B cell (primary cell): ENCODE results near the gene PLA2G4C. TPM values are rescaled to one million over a fixed set of nuclear protein-coding genes. Genes with fewer than 3 reads are reported as not detected.

ENCODE experiments used
- ATAC-seq: fragments of 200-7000 bp; cut with Tn5 transposase; one replicate; pipeline ENCODE4 v1.10.0; 2021; ENCODE audit warnings: low read depth, mild to moderate bottlenecking, moderate number of reproducible peaks, moderate library complexity
- CTCF ChIA-PET: fragments of 350-600 bp; sonication (Branson Sonifier 250); formaldehyde crosslinking; loops from one replicate; lab custom pipeline; 2021; ENCODE audit warnings: antibody characterized with exemption, inconsistent platforms; lab: Charles Lee
- POLR2A ChIA-PET: fragments of 350-600 bp; sonication (Branson Sonifier 250); formaldehyde crosslinking; loops from one replicate; lab custom pipeline; 2021; ENCODE audit warnings: antibody characterized with exemption; lab: Charles Lee
- DNase-seq: peaks from one replicate; pipeline ENCODE4 v3.0.0; 2013
- H2AFZ ChIP-seq: 2 replicates; pipeline ENCODE4 v1.6.1; 2012; ENCODE audit warnings: mild to moderate bottlenecking, low read depth, low read length; ENCODE audit not compliant: insufficient read depth, poor library complexity, severe bottlenecking
- H3K27ac ChIP-seq, 2 donors: 1 replicate in 1 of 2; 2 replicates in 1 of 2; pipeline ENCODE4 v1.5.1; 2012 to 2013; ENCODE audit warnings: low read length in 2 of 2, mild to moderate bottlenecking in 2 of 2, moderate library complexity in 1 of 2
- H3K27me3 ChIP-seq, 4 experiments: fragments of 200-600 bp in 1 of 4; sonication (generic) in 1 of 4; replicated peaks in 1 of 4; 1 replicate in 2 of 4; 2 replicates in 2 of 4; pipeline versions ENCODE4 v1.6.1 to v1.7.0; 2013 to 2016; ENCODE audit warnings: low read length in 3 of 4, mild to moderate bottlenecking in 2 of 4, mixed read lengths in 1 of 4, moderate library complexity in 1 of 4; ENCODE audit not compliant: insufficient read depth in 4 of 4, control insufficient read depth in 3 of 4; ENCODE audit errors: control extremely low read depth in 1 of 4
- H3K36me3 ChIP-seq, 2 experiments: replicated peaks in 1 of 2; 1 replicate in 1 of 2; 2 replicates in 1 of 2; pipeline versions ENCODE4 v1.6.1 to v1.7.1; 2013; ENCODE audit warnings: low read length in 1 of 2; ENCODE audit not compliant: insufficient read depth in 2 of 2, control insufficient read depth in 1 of 2; ENCODE audit errors: control extremely low read depth in 1 of 2, extremely low read depth in 1 of 2
- H3K4me1 ChIP-seq, 2 donors: fragments of 200-600 bp in 1 of 2; sonication (generic) in 1 of 2; 1 replicate in 1 of 2; 2 replicates in 1 of 2; pipeline versions ENCODE4 v1.5.1 to v1.6.1; 2013 to 2017; ENCODE audit warnings: low read length in 2 of 2; ENCODE audit not compliant: control insufficient read depth in 2 of 2, insufficient read depth in 2 of 2
- H3K4me2 ChIP-seq: replicated peaks from 2 replicates; pipeline ENCODE3; 2012; ENCODE audit warnings: mild to moderate bottlenecking, low read depth, low read length; ENCODE audit not compliant: poor library complexity, severe bottlenecking
- H3K4me3 ChIP-seq, 5 experiments: fragments of 200-600 bp in 1 of 5; sonication (generic) in 1 of 5; 1 replicate in 3 of 5; 2 replicates in 2 of 5; pipeline versions ENCODE4 v1.5.1 to v1.7.0; 2011 to 2016; ENCODE audit warnings: low read length in 4 of 5, mild to moderate bottlenecking in 4 of 5, low read depth in 2 of 5, control low read depth in 1 of 5, moderate library complexity in 1 of 5; ENCODE audit not compliant: insufficient read depth in 1 of 5; ENCODE audit errors: control extremely low read depth in 1 of 5, extremely low read depth in 1 of 5
- H3K79me2 ChIP-seq: fragments of 200-600 bp; sonication (generic); one replicate; pipeline ENCODE4 v1.6.0; 2016; ENCODE audit warnings: low read length; ENCODE audit not compliant: control insufficient read depth, insufficient read depth
- H3K9ac ChIP-seq: fragments of 200-600 bp; sonication (generic); 2 replicates; pipeline ENCODE4 v1.6.1; 2017; ENCODE audit warnings: mild to moderate bottlenecking, low read length, moderate library complexity
- H3K9me3 ChIP-seq, 3 donors: one replicate each; pipeline versions ENCODE4 v1.6.1 to v1.7.1; 2013; ENCODE audit warnings: low read length in 2 of 3; ENCODE audit not compliant: control insufficient read depth in 2 of 3, insufficient read depth in 1 of 3; ENCODE audit errors: control extremely low read depth in 1 of 3
- H4K20me1 ChIP-seq: 2 replicates; pipeline ENCODE4 v1.6.0; 2012; ENCODE audit warnings: mild to moderate bottlenecking, low read length; ENCODE audit not compliant: insufficient read depth, control insufficient read depth, poor library complexity, severe bottlenecking
- H3K27ac Mint-ChIP-seq: one replicate; pipeline ENCODE4 v1.8.0; 2021; ENCODE audit warnings: mixed read lengths
- H3K27me3 Mint-ChIP-seq: one replicate; pipeline ENCODE4 v1.8.0; 2021; ENCODE audit warnings: mixed read lengths
- H3K4me1 Mint-ChIP-seq: one replicate; pipeline ENCODE4 v1.8.0; 2021; ENCODE audit warnings: mixed read lengths
- H3K4me3 Mint-ChIP-seq: one replicate; pipeline ENCODE4 v1.8.0; 2021; ENCODE audit warnings: mixed read lengths
- H3K9me3 Mint-ChIP-seq: one replicate; pipeline ENCODE4 v1.8.0; 2022; ENCODE audit warnings: mixed read lengths; ENCODE audit not compliant: insufficient read depth
- CTCF ChIP-seq: fragments of 200-600 bp; IDR thresholded peaks from one replicate; pipeline ENCODE4 v1.8.0; 2022; ENCODE audit warnings: antibody characterized with exemption, mild to moderate bottlenecking
- EZH2 ChIP-seq: IDR thresholded peaks from 2 replicates; pipeline ENCODE4 v1.6.1; 2012; ENCODE audit warnings: borderline replicate concordance, low read depth, mild to moderate bottlenecking, moderate library complexity, low read length; ENCODE audit not compliant: insufficient read depth, poor library complexity, severe bottlenecking
- WGBS: methylation state at CpG from one replicate; pipeline ENCODE4 v1.1.5; 2013; ENCODE audit warnings: missing lambda C conversion rate; ENCODE audit not compliant: insufficient coverage; 5-methylcytosine and 5-hydroxymethylcytosine counted together
- intact Hi-C: fragments of 100-400 bp; cut with micrococcal nuclease; formaldehyde crosslinking; loops from one replicate; pipeline ENCODE4 v1.10.0; 2022
- polyA plus RNA-seq: library from polyadenylated mRNA; depleted of rRNA; stranded (reverse); fragments of >200 nt; gene quantifications from 2 replicates; pipeline ENCODE4 v1.2.3, GENCODE V29; 2012
- total RNA-seq, 2 donors: library from RNA; stranded (reverse); fragments of 120-200 nt in 1 of 2; gene quantifications; 1 replicate in 1 of 2; 2 replicates in 1 of 2; pipeline versions ENCODE4 v1.2.3 to v1.2.4, GENCODE V29; 2013 to 2022

PLA2G4C gene
- total and polyA plus RNA-seq, 2 donors (not counting 1 experiment from before 2014, with no cell fraction given), result 11.1 to 12.3 TPM

DNA sequence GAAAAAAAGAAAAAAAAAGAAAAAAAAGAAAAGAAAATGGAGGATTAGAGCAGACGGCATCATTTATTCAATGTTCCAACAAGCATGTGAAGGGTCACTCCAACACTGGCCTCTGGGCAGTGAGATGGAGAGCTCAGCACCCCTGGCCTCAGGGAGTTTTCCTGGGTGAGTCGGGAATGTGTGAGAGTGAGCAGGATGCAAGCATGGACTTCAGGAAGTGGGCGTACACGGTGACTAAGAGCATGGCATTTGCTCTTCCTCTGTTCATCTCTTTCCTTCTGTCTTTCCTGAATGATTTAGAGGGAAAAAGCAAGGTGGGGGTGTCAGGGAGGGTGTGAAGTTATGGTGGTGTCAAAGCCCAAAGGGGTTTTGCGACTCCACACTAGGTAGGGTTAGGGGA, 66.1 kb downstream of the PLA2G4C start:
- Mint-ChIP-seq H3K4me1 (no peaks in the 10 kb centered on the region), H3K27ac (no peak overlapping the region), H3K4me3 (no peak overlapping the region), H3K27me3 (peaks cover 32% of the 10 kb centered on the region), H3K9me3 (no peaks in the 10 kb centered on the region)
- no peak overlapping the region for H3K4me3 ChIP-seq
- no peak overlapping the region for H3K4me2 ChIP-seq
- intact Hi-C loops, result no loop called here
- ATAC-seq (no peak), DNase-seq (no peak)
- H3K36me3 ChIP-seq, result no peaks in the 10 kb centered on the region
- TF ChIP-seq CTCF, result no peak
- no peak for TF ChIP-seq EZH2
- no peak overlapping the region for H3K9ac ChIP-seq
- no peaks in the 10 kb centered on the region for H3K4me1 ChIP-seq
- H2AFZ ChIP-seq, result no peak overlapping the region
- WGBS, result 91% methylated on average over 3 of the region's 5 CpGs
- POLR2A ChIA-PET, result no interaction called here
- no peaks in the 10 kb centered on the region for H4K20me1 ChIP-seq
- H3K9me3 ChIP-seq, result peaks cover 0 to 4% (median 0%) of the 10 kb centered on the region in 3 donors
- H3K27me3 ChIP-seq, result peaks cover 0 to 10% (median 0%) of the 10 kb centered on the region in 4 experiments
- no peak overlapping the region for H3K27ac ChIP-seq
- no peaks in the 10 kb centered on the region for H3K79me2 ChIP-seq
- CTCF ChIA-PET, result no interaction called here

DNA sequence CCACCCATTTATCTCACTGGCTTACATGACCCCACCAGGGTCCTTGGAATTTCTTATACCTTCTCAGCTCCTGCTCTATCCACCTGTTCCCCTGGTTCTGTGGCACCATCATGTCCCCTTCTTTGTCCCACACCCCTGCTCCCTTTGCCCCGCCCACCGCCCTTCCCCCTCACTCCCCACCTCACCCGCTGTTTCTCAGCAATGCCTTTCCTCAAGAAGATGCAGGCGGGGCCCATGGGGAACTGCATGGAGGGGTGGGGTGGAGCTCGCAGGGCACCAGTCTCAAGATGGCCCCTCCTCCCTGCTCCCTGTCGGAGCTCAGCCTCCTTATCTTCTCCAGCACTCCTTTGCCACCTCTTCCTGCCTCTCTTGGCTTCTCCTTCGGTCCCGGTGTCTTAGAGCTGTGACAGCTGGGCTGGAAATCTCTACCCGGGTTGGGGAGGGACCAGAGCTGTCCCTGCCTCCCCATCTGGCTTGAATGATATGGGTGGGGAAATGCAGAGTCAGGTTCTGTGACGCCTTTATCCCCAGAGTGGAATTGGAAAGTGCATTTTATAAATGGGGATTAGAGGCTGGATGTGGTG, 66.8 kb downstream of the PLA2G4C start, which contains the start of gene CABP5:
CABP5 (minus strand) TSS at position 405 of the 584 bp plus-strand sequence; CDS start at position 248, 157 bp downstream.
- Histone ChIP-seq H3K79me2 (no peaks in the 10 kb centered on the region), H4K20me1 (no peaks in the 10 kb centered on the region), H3K36me3 (no peaks in the 10 kb centered on the region), H3K9ac (no peak within 1 kb of the TSS), H3K9me3 (peaks cover 0 to 4% (median 0%) of the 10 kb centered on the region in 3 donors), H3K27ac (no peak within 1 kb of the TSS), H3K27me3 (peaks cover 0 to 10% (median 0%) of the 10 kb centered on the region in 4 experiments), H2AFZ (no peak within 1 kb of the TSS), H3K4me2 (no peak within 1 kb of the TSS), H3K4me1 (no peaks in the 10 kb centered on the region), H3K4me3 (no peak within 1 kb of the TSS)
- DNase-seq (no peak), ATAC-seq (no peak)
- Mint-ChIP-seq H3K4me1 (no peaks in the 10 kb centered on the region), H3K9me3 (no peaks in the 10 kb centered on the region), H3K27ac (no peak within 1 kb of the TSS), H3K4me3 (no peak within 1 kb of the TSS), H3K27me3 (peaks cover 39% of the 10 kb centered on the region)
- TF ChIP-seq EZH2 (no peak), CTCF (no peak)
- ChIA-PET CTCF (no interaction called here), POLR2A (no interaction called here)
- WGBS, result 92% methylated on average over 4 of the region's 10 CpGs
- intact Hi-C loops, result no loop called here
